TTC549 (cell line): ENCODE data around the gene DLGAP1.

Experiments used
- FAIRE-seq: peaks from 2 replicates; lab custom pipeline; 2012; peaks lifted over from hg19 to GRCh38; lab: Jason Lieb, UNC

Gene DLGAP1

GRCh38 chr18:4286256-4286655 is 168.9 kb downstream of the DLGAP1 start:
- no peak for FAIRE-seq

- no peak for FAIRE-seq
Measured at GRCh38 chr18:4285525-4285924, 169.6 kb downstream of the DLGAP1 start.

- no peak for FAIRE-seq
Measured at GRCh38 chr18:4284528-4284927, 170.6 kb downstream of the DLGAP1 start.

- no peak for FAIRE-seq
Measured at GRCh38 chr18:4283746-4284291, 171.3 kb downstream of the DLGAP1 start.

- FAIRE-seq, result no peak
Measured at GRCh38 chr18:4282954-4283353, 172.2 kb downstream of the DLGAP1 start.

GRCh38 chr18:4276953-4277585 is 178.0 kb downstream of the DLGAP1 start:
- no peak for FAIRE-seq

- no peak for FAIRE-seq
Measured at GRCh38 chr18:4271952-4272351, 183.2 kb downstream of the DLGAP1 start.

- FAIRE-seq, result no peak
Measured at GRCh38 chr18:4270988-4271387, 184.1 kb downstream of the DLGAP1 start.

- FAIRE-seq, result no peak
Measured at GRCh38 chr18:4270016-4270415, 185.1 kb downstream of the DLGAP1 start.

- no peak for FAIRE-seq
Measured at GRCh38 chr18:4267641-4268040, 187.5 kb downstream of the DLGAP1 start.

- no peak for FAIRE-seq
Measured at GRCh38 chr18:4264347-4264791, 190.7 kb downstream of the DLGAP1 start.

- no peak for FAIRE-seq
Measured at GRCh38 chr18:4260107-4260506, 195.0 kb downstream of the DLGAP1 start.

- FAIRE-seq, result no peak
Measured at GRCh38 chr18:4256766-4257417, 198.2 kb downstream of the DLGAP1 start.

- no peak for FAIRE-seq
Measured at GRCh38 chr18:4254840-4255239, 200.3 kb downstream of the DLGAP1 start.

GRCh38 chr18:4252829-4253228 is 202.3 kb downstream of the DLGAP1 start:
- FAIRE-seq, result no peak

- no peak for FAIRE-seq
Measured at GRCh38 chr18:4251873-4252272, 203.2 kb downstream of the DLGAP1 start.

- no peak for FAIRE-seq
Measured at GRCh38 chr18:4251206-4251605, 203.9 kb downstream of the DLGAP1 start.

GRCh38 chr18:4250141-4250540 is 205.0 kb downstream of the DLGAP1 start:
- FAIRE-seq, result no peak

- FAIRE-seq, result no peak
Measured at GRCh38 chr18:4248686-4249085, 206.4 kb downstream of the DLGAP1 start.

- FAIRE-seq, result no peak
Measured at GRCh38 chr18:4246374-4246773, 208.7 kb downstream of the DLGAP1 start.

- FAIRE-seq, result no peak
Measured at GRCh38 chr18:4245456-4245855, 209.7 kb downstream of the DLGAP1 start.

GRCh38 chr18:4242431-4243161 is 212.5 kb downstream of the DLGAP1 start:
- no peak for FAIRE-seq

GRCh38 chr18:4241090-4241617 is 214.0 kb downstream of the DLGAP1 start:
- FAIRE-seq, result no peak
